Activated naive CD8-positive, alpha-beta T cell treated with anti-CD3 and anti-CD28 coated beads, Interleukin-2, amount 10 ng/mL, durations not matched to agents 7 days and 5 days (primary cell): ENCODE measurements around the gene KAZN. TPM values are rescaled to one million over a fixed set of nuclear protein-coding genes. Genes with fewer than 3 reads are reported as not detected.

ENCODE experiments used
- ATAC-seq: fragments of 150-1000 bp; cut with Tn5 transposase; one replicate; pipeline ENCODE4 v1.10.0; 2021; ENCODE audit warnings: low read depth, moderate library complexity
- POLR2A ChIA-PET: fragments of 350-600 bp; sonication (Branson Sonifier 250); formaldehyde crosslinking; loops from one replicate; lab custom pipeline; 2021; ENCODE audit warnings: antibody characterized with exemption; lab: Charles Lee
- DNase-seq: peaks from one replicate; pipeline ENCODE4 v3.0.0; 2021
- H3K27ac Mint-ChIP-seq: one replicate; pipeline ENCODE4 v1.8.0; 2022; ENCODE audit warnings: mild to moderate bottlenecking, mixed read lengths
- H3K27me3 Mint-ChIP-seq: one replicate; pipeline ENCODE4 v1.8.0; 2022; ENCODE audit warnings: mild to moderate bottlenecking, moderate library complexity, mixed read lengths
- H3K36me3 Mint-ChIP-seq: one replicate; pipeline ENCODE4 v1.8.0; 2021; ENCODE audit warnings: mild to moderate bottlenecking, mixed read lengths
- H3K4me1 Mint-ChIP-seq: one replicate; pipeline ENCODE4 v1.8.0; 2021; ENCODE audit warnings: mixed read lengths
- H3K4me3 Mint-ChIP-seq: one replicate; pipeline ENCODE4 v1.8.0; 2022; ENCODE audit warnings: mild to moderate bottlenecking, moderate library complexity, mixed read lengths
- H3K9me3 Mint-ChIP-seq: one replicate; pipeline ENCODE4 v1.8.0; 2021; ENCODE audit warnings: mixed read lengths
- total RNA-seq, 2 experiments: library from RNA; stranded (reverse); gene quantifications; one replicate each; pipeline ENCODE4 v1.2.3, GENCODE V29; 2021

Gene KAZN
- total RNA-seq, 2 experiments from 2014 or later: 0.91 to 1.4 TPM

DNA sequence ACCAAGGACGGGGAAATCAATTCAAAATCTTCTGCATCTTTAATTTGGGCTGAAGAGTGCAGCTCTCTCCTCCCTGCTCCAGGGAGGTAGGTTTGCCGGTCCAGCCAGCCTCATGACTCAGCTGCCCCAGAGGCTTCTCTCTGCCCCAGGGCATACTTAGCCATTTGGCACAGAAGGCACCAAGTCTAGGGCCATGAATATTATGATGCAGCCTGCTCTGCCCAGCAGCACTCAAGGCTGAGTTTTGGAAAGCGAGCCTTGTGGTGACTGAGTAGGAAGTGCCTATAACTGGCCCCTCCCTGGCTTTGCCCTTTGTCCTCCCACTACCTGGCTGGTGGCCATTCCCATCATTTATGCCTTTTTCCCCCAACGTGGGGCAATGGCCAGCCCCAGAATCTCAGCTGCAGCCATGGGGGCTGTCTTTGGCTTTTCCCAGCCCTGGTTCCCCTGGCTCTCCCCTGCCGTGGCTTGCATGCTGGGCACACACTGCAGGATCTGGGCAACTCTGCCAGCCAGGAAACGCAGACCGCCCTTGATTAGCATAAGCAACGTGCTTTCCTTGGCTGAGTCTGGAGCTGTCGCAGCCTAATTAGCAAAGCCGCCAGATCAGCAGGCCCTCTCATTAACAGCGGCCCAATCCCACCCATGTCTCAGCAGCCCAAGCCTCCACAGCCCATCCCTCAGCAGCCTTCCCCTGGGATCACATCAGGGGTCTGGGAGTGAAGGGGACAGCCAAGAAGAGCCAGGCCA, 296.5 kb downstream of the KAZN start:
- H3K4me3 Mint-ChIP-seq: no peak overlapping the region
- DNase-seq: no peak
- no peaks in the 10 kb centered on the region for H3K4me1 Mint-ChIP-seq
- H3K27ac Mint-ChIP-seq: no peak overlapping the region
- POLR2A ChIA-PET: no interaction called here
- ATAC-seq: no peak
- H3K27me3 Mint-ChIP-seq: peaks cover 5% of the 10 kb centered on the region
- H3K9me3 Mint-ChIP-seq: no peaks in the 10 kb centered on the region
- H3K36me3 Mint-ChIP-seq: no peaks in the 10 kb centered on the region

DNA sequence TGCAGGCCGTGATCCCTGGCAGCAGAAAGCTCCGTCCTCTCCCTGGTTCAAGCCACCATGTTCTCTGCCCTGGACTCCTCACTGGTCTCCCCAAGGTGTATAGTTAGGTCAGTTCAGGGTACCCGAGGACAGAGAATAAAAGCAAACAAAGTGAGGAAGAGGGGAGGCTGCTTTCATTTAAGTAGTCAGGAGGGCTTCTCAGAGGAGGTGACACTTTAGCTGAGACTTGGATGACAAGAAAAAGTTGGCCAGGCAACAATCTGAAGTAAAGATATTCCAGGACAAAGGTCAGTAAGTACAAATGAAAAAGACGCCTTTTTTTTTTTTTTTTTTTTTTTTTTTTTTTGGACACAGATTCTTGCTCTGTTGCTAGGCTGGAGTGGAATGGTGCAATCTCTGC, 297.2 kb downstream of the KAZN start:
- Mint-ChIP-seq H3K27me3 (peaks cover 3% of the 10 kb centered on the region), H3K9me3 (no peaks in the 10 kb centered on the region), H3K4me3 (no peak overlapping the region), H3K27ac (no peak overlapping the region), H3K36me3 (no peaks in the 10 kb centered on the region), H3K4me1 (no peaks in the 10 kb centered on the region)
- POLR2A ChIA-PET: no interaction called here
- DNase-seq (no peak), ATAC-seq (no peak)

DNA sequence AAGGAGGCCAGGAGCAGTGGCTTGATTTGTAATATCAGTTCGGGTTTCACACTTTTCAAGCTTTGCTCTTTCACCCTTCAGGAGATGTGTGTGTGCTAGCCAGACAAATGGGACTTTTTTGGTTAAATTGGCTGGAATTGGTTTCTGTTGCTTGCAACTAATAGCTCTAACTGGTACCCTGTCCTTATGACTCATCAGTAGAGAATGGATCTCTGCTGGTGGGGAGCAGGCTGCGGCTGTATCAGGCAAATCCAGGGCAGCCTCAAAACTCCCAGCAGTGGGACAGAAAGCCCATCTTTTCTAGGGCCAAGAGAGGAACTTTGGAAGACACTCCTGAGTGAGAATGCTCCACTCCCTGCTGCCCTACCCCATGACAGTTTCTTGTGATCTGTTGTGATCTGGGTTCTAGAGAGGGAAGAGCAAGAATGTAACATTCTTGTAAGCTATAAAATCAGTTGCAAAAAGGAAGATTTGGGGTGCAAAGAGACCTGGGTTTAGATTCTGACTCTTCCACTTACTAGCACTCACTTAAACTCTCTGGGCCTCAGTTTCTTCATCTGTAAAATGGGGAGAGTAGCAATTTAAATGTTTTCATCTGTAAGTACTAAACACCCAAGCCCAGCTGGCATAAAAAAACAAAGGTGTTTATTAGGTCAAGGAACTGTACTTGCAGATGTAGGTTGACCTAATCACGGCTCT, 298.0 kb downstream of the KAZN start:
- POLR2A ChIA-PET: no interaction called here
- H3K36me3 Mint-ChIP-seq: no peaks in the 10 kb centered on the region
- H3K27ac Mint-ChIP-seq: no peak overlapping the region
- H3K27me3 Mint-ChIP-seq: peaks cover 3% of the 10 kb centered on the region
- DNase-seq (no peak), ATAC-seq (no peak)
- H3K4me3 Mint-ChIP-seq: no peak overlapping the region
- H3K9me3 Mint-ChIP-seq: no peaks in the 10 kb centered on the region
- no peaks in the 10 kb centered on the region for H3K4me1 Mint-ChIP-seq

GRCh38 chr1:14897080-14897449, 298.6 kb downstream of the KAZN start:
- ATAC-seq (no peak), DNase-seq (no peak)
- Mint-ChIP-seq H3K27me3 (peaks cover 3% of the 10 kb centered on the region), H3K4me1 (no peaks in the 10 kb centered on the region), H3K36me3 (no peaks in the 10 kb centered on the region), H3K9me3 (no peaks in the 10 kb centered on the region), H3K4me3 (no peak overlapping the region), H3K27ac (no peak overlapping the region)
- POLR2A ChIA-PET: no interaction called here

DNA sequence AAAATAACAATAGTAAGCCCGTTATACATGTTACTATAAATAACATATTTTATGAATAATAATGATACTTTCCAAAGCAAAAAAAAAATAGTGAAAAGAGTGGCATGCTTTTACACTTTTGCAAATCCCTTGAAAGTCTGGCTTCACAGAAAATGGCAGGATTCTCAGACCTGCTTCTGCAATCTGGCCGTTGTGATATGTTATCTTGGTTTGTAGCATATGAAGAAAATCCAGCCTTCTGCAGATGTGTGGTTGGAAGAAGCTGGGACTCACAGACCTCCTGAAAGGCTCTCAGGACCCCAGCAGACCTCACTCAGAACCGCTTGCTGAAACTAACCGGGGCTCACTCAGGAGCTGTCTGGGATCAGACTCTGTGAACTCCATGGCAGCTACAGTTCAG, 299.1 kb downstream of the KAZN start:
- Mint-ChIP-seq H3K4me3 (no peak overlapping the region), H3K4me1 (no peaks in the 10 kb centered on the region), H3K36me3 (no peaks in the 10 kb centered on the region), H3K9me3 (no peaks in the 10 kb centered on the region), H3K27me3 (peaks cover 3% of the 10 kb centered on the region), H3K27ac (no peak overlapping the region)
- no peak for ATAC-seq
- POLR2A ChIA-PET: no interaction called here
- no peak for DNase-seq

DNA sequence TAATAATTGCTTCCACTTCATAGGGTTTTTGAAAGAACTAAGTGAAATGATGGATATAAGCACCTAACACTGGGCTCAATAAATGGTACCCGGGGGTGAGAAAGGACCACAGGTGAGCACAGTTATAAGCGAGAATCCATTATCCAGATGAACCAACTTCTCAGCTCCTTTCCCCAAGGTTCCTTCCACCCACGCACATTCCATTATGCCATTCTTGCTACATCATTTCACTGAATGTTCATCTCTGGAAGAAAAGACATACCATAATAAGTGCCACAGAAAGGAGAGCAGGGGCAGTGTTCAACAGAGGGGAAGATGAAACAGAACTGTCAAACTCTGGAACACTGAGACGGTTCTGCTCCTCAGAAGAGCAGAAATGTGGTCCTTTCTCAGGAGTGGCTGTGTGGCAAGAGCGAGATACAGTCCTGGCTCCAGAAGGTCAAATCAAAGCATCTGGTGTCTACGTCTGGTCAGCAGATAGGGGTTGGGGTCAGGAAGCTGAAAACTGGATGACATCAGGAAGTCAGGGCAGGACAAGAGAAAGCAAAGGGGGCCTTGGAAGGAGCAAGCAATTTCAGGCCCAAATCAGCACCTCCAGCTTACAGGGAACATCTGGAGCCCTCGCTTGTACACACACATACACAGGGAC, 299.6 kb downstream of the KAZN start:
- ATAC-seq (no peak), DNase-seq (no peak)
- H3K27ac Mint-ChIP-seq: no peak overlapping the region
- POLR2A ChIA-PET: no interaction called here
- peaks cover 3% of the 10 kb centered on the region for H3K27me3 Mint-ChIP-seq
- no peaks in the 10 kb centered on the region for H3K9me3 Mint-ChIP-seq
- H3K4me1 Mint-ChIP-seq: no peaks in the 10 kb centered on the region
- H3K4me3 Mint-ChIP-seq: no peak overlapping the region
- H3K36me3 Mint-ChIP-seq: no peaks in the 10 kb centered on the region

- no peak overlapping the region for H3K4me3 Mint-ChIP-seq
- H3K4me1 Mint-ChIP-seq: no peaks in the 10 kb centered on the region
- no peaks in the 10 kb centered on the region for H3K36me3 Mint-ChIP-seq
- DNase-seq (no peak), ATAC-seq (no peak)
- no peaks in the 10 kb centered on the region for H3K9me3 Mint-ChIP-seq
- no peak overlapping the region for H3K27ac Mint-ChIP-seq
- peaks cover 3% of the 10 kb centered on the region for H3K27me3 Mint-ChIP-seq
- POLR2A ChIA-PET: no interaction called here
Measured at GRCh38 chr1:14899686-14900085, 301.2 kb downstream of the KAZN start.

GRCh38 chr1:14901371-14901954, 303.0 kb downstream of the KAZN start:
- Mint-ChIP-seq H3K4me3 (no peak overlapping the region), H3K36me3 (no peaks in the 10 kb centered on the region), H3K27ac (no peak overlapping the region), H3K9me3 (no peaks in the 10 kb centered on the region), H3K27me3 (peaks cover 3% of the 10 kb centered on the region), H3K4me1 (no peaks in the 10 kb centered on the region)
- POLR2A ChIA-PET: interaction anchor here (0.5 kb wide), 1 partner anchor 19 kb away, joined by 3 read pairs; no protein-coding TSS in a partner anchor
- ATAC-seq (no peak), DNase-seq (no peak)

GRCh38 chr1:14903922-14904321, 305.4 kb downstream of the KAZN start:
- no peak overlapping the region for H3K27ac Mint-ChIP-seq
- H3K36me3 Mint-ChIP-seq: no peaks in the 10 kb centered on the region
- ATAC-seq: no peak
- POLR2A ChIA-PET: no interaction called here
- H3K4me3 Mint-ChIP-seq: no peak overlapping the region
- DNase-seq: no peak
- H3K9me3 Mint-ChIP-seq: no peaks in the 10 kb centered on the region
- peaks cover 3% of the 10 kb centered on the region for H3K27me3 Mint-ChIP-seq
- H3K4me1 Mint-ChIP-seq: no peaks in the 10 kb centered on the region

DNA sequence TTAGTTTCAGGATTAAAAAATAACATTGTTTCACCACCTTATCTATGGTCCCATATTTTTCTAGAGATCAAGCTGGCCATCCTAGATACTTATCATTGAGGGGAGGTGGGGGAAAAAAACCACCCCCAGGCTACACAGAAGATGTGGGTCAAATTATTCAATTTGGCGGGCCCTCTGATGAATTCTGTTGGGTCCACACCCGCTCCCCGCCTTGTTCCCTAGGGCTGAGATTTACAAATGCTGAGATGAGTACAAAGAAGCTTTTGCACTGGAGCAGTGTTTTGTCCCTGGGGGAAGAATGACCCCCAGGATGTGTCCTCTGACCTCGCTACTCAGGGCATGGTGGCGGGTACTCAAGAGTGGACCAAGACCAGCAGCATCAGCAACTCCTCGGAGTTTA, 308.2 kb downstream of the KAZN start:
- Mint-ChIP-seq H3K36me3 (no peaks in the 10 kb centered on the region), H3K27ac (no peak overlapping the region), H3K27me3 (no peaks in the 10 kb centered on the region), H3K4me3 (no peak overlapping the region), H3K9me3 (no peaks in the 10 kb centered on the region), H3K4me1 (no peaks in the 10 kb centered on the region)
- POLR2A ChIA-PET: no interaction called here
- DNase-seq (no peak), ATAC-seq (no peak)

DNA sequence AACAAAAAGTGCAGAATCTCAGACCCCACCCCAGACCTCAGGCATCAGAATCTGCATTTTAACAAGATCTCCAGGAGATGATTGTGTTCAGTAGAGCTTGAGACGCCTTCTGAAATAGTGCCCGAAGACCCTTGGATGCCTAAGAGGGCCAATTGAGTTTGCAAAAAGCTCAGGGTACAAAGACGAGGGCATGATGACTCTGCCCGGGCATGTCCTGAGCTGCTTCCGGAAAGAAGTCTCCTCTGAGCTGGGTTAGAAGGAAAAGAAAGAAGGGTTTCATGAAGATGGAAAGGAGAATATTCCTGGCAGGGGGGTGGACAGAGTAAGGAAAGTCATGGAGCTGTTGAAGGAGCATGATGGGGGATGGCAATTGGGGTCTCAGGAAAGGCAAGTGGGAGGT, 308.9 kb downstream of the KAZN start:
- POLR2A ChIA-PET: no interaction called here
- no peaks in the 10 kb centered on the region for H3K27me3 Mint-ChIP-seq
- no peak overlapping the region for H3K4me3 Mint-ChIP-seq
- H3K4me1 Mint-ChIP-seq: no peaks in the 10 kb centered on the region
- H3K36me3 Mint-ChIP-seq: no peaks in the 10 kb centered on the region
- H3K27ac Mint-ChIP-seq: no peak overlapping the region
- no peaks in the 10 kb centered on the region for H3K9me3 Mint-ChIP-seq
- no peak for ATAC-seq
- DNase-seq: no peak

GRCh38 chr1:14909273-14909672, 310.8 kb downstream of the KAZN start:
- Mint-ChIP-seq H3K36me3 (no peaks in the 10 kb centered on the region), H3K27me3 (no peaks in the 10 kb centered on the region), H3K9me3 (no peaks in the 10 kb centered on the region), H3K4me3 (no peak overlapping the region), H3K27ac (no peak overlapping the region), H3K4me1 (no peaks in the 10 kb centered on the region)
- POLR2A ChIA-PET: no interaction called here
- no peak for DNase-seq
- ATAC-seq: no peak

DNA sequence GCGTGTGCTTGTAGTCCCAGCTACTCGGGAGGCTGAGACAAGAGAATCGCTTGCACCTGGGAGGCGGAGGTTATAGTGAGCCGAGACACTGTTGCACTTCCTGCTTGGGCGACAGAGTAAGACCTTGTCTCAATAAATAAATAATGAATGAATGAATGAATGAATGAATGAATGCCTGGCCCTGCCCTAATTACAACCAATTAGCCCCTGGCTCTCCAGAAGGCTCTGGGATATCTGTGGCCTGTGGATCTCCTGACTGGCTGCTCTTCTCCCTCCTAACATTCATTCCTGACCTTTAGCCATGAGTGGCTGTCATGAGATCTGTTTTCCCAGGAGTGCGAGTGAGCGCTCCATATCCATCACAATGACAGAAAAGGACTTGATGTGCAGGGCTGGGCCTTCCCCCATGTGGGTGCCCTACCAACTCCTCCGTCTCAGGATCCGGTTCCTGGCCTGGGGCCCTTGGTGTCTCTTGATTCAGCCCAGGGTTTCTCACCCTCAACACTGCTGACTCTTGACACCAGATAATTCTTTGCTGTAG, 311.5 kb downstream of the KAZN start:
- H3K36me3 Mint-ChIP-seq: no peaks in the 10 kb centered on the region
- POLR2A ChIA-PET: no interaction called here
- no peaks in the 10 kb centered on the region for H3K9me3 Mint-ChIP-seq
- no peak overlapping the region for H3K4me3 Mint-ChIP-seq
- DNase-seq (no peak), ATAC-seq (no peak)
- H3K27me3 Mint-ChIP-seq: no peaks in the 10 kb centered on the region
- H3K27ac Mint-ChIP-seq: no peak overlapping the region
- no peaks in the 10 kb centered on the region for H3K4me1 Mint-ChIP-seq
